Measurements from ENCODE around the gene FOXL3.

The FOXL3 gene

GRCh38 chr7:338295-339061 lies 48.5 kb downstream of the FOXL3 start:
- no peak for DNase-seq (ENCODE audit: low spot score)

GRCh38 chr7:339062-339342 lies 49.0 kb downstream of the FOXL3 start:
- DNase-seq (ENCODE audit: low spot score) = no peak

GRCh38 chr7:339696-340095 lies 49.7 kb downstream of the FOXL3 start:
- no peak for DNase-seq (ENCODE audit: low spot score)

GRCh38 chr7:340200-340937 lies 50.4 kb downstream of the FOXL3 start:
- DNase-seq (ENCODE audit: low spot score) = no peak
